NCI-H1436 treated with DMSO at 0.1 percent for 48 hours (cell line): ENCODE data around the gene FCGR2B.
"Not testable (repeated sequence)": the region's sequence is repeated elsewhere in the genome, so short reads cannot be mapped to it uniquely, and the experiment has no call there.

Experiments
- DNase-seq: peaks from one replicate; lab custom pipeline; 2025; lab: John Stamatoyannopoulos, UW

FCGR2B gene

DNA sequence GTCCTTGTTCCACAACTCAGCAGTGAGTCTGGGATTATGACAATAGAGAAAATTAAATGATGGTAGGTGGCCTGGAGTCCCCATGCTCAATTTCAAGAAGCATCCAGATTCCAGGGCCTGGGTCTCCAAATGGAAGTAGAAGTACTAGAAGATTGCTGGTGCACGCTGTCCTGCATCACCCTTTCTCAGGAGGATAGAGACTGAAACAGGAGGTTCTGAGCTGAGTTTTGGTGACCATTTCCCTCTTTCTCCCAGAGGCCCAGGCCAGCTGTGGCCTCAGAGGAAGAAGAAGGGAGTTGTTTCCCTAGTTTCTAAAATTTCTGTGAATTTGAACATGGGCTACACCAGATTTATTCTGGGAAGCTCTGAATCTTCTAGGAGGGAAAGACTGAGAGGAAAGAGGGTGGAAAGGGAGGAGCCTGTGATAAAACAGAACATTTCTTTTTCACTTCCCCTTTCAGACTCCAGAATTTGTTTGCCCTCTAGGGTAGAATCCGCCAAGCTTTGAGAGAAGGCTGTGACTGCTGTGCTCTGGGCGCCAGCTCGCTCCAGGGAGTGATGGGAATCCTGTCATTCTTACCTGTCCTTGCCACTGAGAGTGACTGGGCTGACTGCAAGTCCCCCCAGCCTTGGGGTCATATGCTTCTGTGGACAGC lies at the start of gene FCGR2B:
TSS of gene FCGR2B (plus strand) at position 460 of the 656 bp plus-strand sequence. CDS start at position 559, 99 bp downstream.
- not testable (repeated sequence) for DNase-seq

DNA sequence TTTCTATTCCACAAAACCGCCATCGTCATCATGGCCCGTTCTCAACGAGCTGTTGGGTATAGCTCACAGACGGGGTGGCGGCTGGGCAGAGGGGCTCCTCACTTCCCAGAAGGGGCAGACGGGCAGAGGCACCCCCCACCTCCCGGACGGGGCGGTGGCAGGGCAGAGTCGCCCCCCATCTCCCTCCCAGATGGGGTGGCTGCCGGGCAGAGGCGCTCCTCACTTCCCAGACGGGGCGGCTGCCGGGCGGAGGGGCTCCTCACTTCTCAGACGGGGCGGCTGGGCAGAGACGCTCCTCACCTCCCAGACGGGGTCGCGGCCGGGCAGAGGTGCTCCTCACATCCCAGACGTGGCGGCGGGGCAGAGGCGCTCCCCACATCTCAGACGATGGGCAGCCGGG lies 46.5 kb upstream of the FCGR2B start:
- DNase-seq = not testable (repeated sequence)

DNA sequence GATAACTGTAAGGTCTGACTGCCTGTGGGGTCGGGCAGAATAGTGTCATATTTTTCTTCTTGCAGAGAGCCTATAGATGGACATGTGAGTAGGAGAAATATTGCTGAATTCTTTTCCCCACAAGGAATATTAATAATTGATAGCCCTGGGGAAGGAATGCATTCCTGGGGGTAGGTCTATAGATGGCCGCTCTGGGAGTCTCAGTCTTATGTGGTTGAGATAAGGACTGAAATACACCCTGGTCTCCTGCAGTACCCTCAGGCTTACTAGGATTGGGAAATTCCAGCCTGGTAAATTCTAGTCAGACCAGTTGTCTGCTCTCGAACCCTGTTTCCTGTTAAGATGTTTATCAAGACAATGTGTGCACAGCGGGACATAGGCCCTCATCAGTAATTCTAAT lies 44.4 kb upstream of the FCGR2B start:
- not testable (repeated sequence) for DNase-seq

DNA sequence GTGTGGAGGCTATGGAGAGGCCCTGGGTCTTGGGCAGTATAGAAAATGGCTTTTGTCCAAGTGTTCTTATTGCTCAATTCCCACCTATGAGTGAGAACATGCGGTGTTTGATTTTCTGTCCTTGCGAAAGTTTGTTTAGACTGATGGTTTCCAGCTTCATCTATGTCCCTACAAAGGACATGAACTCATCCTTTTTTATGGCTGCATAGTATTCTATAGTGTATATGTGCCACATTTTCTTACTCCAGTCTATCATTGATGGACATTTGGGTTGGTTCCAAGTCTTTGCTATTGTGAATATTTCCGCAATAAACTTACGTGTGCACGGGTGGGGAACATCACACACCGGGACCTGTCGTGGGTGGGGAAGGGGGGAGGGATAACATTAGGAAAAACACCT lies 42.5 kb upstream of the FCGR2B start:
- DNase-seq = not testable (repeated sequence)

DNA sequence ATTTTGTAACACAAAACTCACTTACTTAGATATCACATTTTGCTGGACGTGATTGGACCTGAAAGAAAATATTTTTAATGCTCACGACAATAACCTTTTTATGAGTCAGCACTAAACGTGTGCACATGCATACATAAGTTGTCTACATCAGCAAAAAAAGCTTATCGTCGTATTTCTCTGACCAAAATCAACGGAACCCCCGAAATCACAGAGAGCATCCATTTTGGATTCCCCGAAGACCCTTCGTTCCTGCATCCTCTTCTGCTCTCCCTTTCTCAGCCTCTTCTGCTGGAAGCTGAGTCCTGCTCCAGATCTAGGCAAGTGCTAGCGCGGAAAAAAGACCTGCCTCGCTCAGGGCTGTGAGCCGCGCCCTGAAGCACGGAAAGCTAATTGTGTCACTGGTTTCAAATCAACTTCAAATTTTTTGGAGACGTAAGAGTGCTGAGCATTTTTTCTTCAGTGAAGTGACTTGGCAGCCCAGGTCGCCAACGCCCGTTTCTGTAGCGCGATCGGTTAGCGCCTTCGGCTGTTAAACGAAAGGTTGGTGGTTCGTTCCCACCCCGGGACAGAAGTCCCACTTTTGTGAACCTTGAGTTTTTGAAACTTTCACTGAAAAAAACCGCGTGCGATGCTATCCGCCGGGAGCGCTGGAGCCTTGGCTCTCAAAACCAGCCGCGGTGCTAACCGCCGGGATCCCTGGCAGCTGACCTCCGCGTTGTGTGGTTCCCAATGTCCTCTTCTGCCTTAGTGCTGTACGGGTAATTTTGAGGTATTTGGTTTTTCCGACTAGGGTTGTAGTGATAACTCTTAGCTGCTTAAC lies 41.6 kb upstream of the FCGR2B start:
- not testable (repeated sequence) for DNase-seq

DNA sequence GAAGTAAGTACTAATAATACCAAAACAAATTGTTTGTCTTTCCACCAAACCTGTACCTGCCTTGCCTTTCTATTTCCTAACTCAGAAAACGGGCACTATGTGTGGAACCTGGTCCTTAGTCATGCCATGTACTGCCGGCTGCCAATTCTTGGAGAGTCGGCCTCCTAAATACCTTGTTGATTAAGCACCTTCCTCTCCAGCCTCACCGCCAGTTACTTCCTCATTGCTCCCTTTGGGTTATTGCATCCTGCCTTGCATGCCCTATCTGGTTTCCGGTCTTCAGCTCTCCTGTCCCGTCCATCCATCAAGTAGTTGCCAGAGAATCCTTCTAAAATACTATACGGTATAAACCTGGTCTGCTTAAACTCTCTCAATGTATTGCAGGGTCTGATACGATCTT lies 40.9 kb upstream of the FCGR2B start:
- DNase-seq = not testable (repeated sequence)

DNA sequence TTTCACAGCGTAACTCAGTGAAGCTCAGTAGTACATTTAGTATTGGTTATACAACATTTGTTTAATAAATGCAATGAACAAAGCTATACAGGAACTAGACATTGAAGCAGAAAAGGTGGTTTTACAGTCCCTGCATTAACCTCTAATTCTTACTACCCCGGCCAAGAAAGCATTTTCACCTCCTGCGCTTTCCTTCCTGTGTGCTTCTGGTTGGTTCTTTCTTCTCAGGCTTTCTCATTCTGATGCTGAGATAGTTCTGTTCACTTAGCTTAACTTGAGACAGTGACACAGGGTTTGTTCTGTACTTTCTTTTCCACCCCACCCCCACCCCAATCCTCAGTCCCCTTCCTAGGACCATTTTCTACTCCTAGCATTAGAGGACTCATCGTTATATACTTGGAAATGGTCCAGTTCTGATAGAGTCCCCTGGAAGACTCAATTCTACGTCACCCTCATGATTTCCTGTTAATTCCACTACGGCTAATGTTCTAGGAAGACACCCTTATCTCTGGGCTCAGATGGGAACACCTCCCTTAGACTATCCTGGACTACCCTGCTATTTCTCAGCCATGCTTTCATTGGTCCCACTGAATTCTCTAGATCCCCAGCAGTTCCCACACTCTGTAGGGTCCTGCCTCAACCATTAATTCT lies 39.4 kb upstream of the FCGR2B start:
- not testable (repeated sequence) for DNase-seq

DNA sequence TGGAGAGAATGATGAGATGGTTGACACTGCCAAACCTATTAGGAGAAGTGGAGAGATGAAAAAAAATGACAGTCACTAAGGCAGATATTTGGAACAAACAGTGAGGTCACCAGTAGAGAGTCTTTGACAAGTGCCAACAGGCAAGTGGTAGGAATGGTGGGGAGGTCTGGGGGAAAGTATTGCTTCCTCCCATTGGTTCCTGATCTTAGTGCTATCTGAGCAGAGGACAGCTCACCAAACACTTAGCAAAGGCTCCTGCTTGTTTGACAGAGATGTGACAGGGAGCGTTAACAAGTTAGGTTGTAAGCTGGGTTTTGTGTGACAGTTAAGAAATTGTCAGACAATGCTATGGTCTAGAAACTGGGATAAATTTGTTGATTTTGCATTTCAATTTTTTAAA lies 38.3 kb upstream of the FCGR2B start:
- DNase-seq = not testable (repeated sequence)

DNA sequence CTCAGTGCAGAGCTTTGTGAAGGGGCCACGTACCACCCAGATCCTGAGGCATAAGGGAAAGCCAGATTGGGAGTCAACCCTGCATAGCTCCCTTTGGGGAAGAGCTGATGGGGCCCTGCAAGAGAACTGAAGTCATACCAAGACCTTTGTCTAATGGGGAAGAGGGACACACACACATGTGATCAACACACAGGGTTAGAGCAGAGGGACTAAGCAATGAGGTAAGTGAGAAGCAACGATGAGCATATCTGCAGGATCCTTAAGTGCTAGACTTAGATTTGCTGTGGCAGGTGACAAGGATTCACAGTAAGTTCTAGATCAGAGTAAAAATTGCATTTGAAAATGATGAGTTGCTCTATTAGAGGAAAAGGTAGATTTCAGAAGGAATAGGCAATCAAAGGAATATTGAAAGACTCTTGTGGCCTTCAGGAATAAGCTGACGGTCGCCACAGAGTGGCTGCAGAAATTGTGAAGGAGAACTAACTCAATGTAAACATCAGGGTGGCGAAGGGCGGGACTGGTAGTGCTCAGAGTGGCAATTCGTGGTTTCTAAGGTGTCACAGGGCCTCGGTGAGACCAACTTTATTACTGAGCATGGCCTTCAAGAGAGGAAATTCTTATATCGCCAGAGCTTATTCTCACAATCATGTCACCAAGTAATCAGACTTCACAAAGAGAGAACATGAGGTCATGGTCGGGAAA lies 36.3 kb upstream of the FCGR2B start:
- DNase-seq = not testable (repeated sequence)

DNA sequence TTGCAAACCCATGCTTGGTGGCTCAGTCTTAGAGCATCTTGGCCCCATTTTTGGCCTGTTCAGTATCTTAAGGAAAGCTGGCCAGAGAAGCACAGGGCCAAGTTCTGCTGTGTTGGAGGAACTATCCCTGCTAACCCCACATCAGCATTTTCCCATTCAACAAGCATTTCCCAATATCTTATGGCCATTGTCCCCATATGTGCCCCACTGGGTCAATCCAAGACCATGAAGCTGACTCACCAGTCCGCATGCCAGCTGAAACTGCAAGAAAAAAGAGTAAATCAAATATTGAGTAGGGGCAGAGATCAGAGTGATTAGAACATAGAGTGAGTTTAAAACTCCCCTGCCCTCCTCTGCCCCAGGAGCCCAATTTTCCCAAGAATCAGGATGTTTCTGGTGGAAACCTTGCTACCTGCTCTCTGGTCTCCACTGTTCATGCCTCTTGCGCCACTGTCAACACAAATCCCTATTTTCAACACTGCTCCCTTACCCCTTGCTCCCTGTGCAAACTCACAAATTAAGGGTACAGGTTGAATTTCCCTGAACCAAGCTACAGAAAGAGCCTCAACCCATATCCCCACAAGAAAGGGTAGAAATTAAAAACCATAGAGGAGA lies 32.7 kb upstream of the FCGR2B start:
- not testable (repeated sequence) for DNase-seq

DNA sequence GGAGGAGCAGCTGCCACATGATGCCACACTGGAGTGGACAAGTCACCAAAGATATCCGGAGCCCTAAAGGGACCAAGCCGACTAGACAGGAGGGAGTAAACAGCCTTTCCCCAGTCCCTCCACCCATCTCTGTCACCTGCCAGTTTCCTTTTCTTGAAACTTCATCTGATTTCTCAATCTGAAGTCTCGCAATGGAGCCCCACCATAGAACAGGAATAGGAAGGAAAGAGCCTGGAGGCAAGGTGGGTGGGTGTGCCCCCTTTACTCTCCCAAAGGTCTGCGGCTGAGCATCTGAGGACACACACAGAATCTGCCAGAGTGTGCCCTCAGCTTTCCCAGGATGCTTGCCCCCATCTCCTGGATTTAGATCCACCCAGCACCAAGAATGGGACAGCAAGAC lies 31.9 kb upstream of the FCGR2B start, which contains the start of gene FCGR3B:
TSS of gene FCGR3B (minus strand) at position 101 of the 400 bp plus-strand sequence. CDS start at position 19, 82 bp downstream.
- no peak for DNase-seq

DNA sequence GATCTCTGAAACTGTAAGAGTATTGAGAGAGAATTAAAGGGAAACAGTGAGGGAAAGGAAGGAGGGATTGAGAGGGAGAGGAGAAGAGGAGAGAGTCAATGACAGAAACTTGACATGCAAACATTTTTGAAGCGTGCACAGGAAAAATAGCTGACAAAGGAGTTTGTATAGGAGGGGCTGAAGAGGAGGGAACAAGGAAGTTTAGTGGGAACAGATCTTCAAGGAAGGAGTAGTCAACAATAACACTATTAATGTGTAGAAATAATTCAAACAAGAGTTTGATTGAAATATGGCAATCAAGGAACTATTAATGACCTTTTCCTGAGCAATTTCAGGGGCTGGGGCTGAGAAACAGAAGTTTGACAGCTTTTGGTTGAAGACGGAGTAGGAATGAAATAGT lies 27.9 kb upstream of the FCGR2B start:
- DNase-seq = not testable (repeated sequence)

DNA sequence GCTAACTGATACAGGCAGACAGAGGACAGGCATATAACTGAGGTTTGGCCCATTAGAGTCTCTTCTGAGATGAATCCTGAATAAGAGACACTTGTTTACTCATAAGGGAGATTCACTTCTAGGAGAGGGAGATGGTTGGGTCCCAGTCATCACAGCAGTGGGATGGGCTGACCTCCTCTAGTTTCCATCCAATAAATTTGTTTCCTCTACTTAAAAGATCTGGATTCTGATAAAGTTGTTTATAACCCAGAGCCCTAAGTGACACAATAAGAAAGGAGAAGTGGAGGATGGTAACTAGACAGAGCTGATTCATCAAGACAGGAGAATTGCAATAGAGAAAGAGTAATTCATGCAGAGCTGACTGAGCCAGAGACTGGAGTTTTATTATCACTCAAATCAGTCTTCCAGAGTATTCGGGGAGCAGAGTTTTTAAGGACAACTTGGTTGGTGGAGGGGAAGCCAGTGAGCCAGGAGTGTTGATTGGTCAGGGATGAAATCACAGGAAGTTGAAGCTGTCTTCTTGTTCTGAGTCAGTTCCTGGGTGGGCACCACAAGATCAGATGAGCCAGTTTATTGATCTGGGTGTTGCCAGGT lies 26.7 kb upstream of the FCGR2B start:
- not testable (repeated sequence) for DNase-seq

DNA sequence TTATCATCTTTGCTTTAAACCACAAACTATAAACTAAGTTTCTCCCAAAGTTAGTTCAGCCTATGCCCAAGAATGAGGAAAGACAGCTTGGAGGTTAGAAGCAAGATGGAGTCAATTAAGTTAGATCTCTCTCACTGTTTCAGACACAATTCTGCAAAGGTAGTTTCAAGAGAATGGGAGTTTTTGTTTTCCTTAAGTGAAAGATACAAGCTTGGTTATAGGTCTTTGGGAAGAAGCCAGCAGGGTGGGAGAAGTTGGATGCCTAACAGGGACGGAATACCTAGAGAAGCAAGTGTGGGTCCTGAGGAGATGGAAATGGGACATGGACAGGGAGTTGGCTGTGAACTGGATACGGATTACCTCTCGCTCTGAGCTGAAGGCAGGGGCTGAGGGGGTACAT lies 26.0 kb upstream of the FCGR2B start:
- not testable (repeated sequence) for DNase-seq

DNA sequence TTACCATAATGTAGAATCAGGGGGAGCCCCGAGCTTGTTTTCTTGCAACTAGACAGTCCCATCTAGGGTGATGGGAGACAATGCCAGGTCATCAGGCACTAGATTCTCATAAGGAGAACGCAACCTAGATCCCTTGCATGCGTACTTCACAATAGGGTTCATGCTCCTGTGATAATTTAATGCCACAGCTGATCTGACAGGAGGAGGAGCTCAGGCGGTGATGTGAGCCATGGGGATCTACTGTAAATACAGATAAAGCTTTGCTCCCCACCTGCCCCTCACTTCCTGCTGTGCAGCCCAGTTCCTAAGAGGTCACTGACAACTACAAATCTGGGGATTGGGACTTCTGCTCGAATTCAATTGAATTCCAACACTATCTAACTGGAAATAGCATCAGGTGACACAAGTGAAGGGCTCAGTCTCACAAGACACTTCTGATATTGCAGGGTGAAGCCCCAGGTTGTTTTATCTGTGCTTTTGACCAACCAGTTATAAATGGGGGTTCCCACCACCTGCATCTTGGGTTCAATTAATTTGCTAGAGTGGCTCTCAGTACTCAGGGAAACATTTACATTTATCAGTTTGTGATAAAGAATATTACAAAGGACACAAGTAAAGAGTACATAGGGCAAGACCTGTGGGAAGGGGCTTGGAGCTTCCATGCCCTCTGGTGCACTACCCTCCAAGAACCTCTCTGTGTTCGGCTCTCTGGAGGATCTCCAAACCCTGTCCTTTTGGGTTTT lies 24.5 kb upstream of the FCGR2B start:
- not testable (repeated sequence) for DNase-seq

DNA sequence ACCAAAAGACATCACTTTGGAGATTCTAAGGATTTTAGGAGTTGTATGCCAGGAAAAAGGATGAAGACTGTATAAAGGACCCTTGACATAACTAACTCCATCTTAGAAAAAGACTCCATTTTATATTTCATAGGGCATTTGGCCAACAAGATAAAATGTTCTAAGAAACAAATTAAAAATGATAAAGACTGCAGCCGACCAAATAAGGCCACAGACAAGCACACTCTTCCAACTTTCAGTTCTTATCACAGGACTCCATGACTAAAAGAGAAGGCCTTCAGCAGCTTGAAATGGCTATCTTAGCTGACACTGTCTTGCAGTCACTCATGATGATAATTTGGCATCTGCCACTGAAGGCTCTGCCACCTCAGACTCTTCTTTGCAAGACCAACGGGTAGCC lies 23.7 kb upstream of the FCGR2B start:
- DNase-seq = not testable (repeated sequence)

DNA sequence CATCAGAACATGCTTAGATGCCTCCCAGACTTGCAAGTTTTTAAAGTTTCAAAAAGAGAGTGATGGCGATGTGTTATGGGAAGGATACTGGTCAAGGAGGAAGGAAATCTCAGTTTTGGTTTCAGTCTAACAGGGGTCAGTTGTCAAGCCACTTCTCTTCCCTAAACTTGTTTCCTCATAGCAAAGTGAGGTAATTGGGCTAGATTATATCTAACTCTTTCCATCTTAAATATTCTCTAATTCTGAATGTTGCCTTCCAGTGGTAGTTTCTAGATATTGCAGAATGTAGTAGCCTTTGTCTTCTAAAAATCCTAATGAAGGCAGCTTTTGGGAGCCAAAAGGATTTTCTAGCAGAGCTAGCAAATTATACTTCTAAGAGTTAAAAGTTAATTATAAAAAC lies 20.2 kb upstream of the FCGR2B start:
- not testable (repeated sequence) for DNase-seq

DNA sequence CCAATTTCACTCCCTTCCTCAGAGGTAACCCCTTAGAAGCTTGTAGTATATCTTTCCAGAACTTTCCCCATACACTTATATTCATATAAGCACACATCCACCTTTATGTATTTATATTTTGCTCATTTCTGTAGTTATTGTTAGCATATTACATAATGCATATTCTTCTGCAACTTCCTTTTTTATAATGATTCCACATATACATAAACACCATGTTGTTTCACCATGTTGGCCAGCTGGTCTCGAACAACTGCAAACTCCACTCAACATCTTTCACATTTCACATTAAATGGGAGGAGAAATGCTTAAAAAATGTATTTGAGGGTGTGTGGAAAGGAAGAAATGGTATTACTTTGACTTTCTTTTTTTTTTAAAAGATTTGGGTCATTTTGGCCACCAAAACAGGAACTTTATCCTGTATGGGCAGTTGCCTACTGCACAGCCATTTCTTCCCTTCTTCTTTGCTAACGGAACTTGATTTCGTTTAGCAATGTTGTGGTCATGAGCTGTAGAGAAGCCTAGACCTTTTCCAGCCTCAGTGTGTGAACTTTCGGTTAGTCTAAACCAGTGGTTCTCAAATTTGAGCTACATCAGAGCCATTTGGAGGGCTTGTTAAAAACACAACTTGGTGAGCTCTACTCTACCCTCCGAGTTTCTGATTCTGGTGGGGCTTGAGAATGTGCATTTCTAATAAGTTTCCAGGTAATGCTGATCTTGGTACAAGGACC lies 19.3 kb upstream of the FCGR2B start:
- DNase-seq = not testable (repeated sequence)

DNA sequence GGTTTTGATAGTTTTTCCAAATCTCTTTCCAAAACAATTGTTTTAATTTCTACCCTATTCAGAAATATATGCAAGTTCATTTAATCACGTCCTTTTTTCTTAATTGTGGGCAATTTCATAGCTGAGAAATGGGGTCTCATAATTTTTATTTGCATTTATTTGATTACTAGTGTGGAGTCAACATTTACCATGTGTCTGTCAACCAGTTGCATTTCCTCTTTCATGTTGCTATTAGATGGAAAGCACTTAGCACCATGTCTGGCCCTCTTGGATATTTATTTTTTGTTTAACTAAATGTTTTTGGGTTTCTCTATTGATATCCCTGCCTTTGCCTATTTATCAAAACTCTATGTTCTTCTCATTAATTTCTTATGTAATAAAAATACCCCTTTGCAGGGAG lies 18.1 kb upstream of the FCGR2B start:
- not testable (repeated sequence) for DNase-seq
